Fibroblast of lung (primary cell): ENCODE results near the gene CAPG.

ENCODE experiments used
- CTCF ChIP-seq, 2 donors: IDR thresholded peaks in 1 of 2; conservative IDR thresholded peaks in 1 of 2; 1 replicate in 1 of 2; 2 replicates in 1 of 2; pipeline ENCODE4 v1.5.1; 2011 to 2012; ENCODE audit warnings: low read length in 2 of 2, control low read depth in 1 of 2, inconsistent platforms in 1 of 2, low read depth in 1 of 2, mild to moderate bottlenecking in 1 of 2
- EZH2 ChIP-seq: IDR thresholded peaks from 2 replicates; pipeline ENCODE4 v1.5.1; 2012; ENCODE audit warnings: low read length, control low read depth, mild to moderate bottlenecking; ENCODE audit errors: missing control alignments

- TF ChIP-seq EZH2 = no peak
- no peak for TF ChIP-seq CTCF (conservative IDR thresholded peaks at IDR 0.05 in 1 of 2, IDR thresholded peaks at IDR 0.05 in 1 of 2; ENCODE audit: low read depth in 1 of 2, low read length in 2 of 2)
Measured at GRCh38 chr2:85440729-85441128, 30.6 kb upstream of the CAPG start.
